Stimulated activated CD8-positive, alpha-beta memory T cell treated with anti-CD3 and anti-CD28 coated beads, Interleukin-7, amount 100 ng/mL, for 1 hour (primary cell): ENCODE results near the gene NUP58.
"Not testable (repeated sequence)": the region's sequence is repeated elsewhere in the genome, so short reads cannot be mapped to it uniquely, and the experiment has no call there.

Experiments used
- DNase-seq, 2 donors: peaks; one replicate each; pipeline ENCODE4 v3.0.0-alpha.2; 2020; ENCODE audit warnings: low read depth in 2 of 2

NUP58 gene

DNA sequence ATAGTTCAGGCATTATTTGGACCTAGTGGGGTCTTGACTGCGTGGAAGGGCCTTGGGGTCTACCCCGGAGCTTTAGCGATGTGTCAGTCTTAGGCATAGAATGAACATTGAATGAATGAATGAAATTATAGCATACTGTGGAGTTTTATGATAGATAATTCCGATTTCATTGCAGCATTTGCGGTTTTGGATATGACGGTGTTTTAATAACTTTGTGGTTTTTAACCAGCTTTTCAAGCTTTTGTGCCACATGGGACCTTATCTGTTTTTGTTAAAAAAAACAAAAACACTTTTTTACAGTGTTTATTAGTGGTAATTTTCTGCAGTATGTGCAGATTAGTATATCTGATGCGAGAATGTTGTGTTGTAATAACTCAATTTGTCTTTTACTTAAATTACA lies 696 bp downstream of the NUP58 start:
- no peak for DNase-seq

DNA sequence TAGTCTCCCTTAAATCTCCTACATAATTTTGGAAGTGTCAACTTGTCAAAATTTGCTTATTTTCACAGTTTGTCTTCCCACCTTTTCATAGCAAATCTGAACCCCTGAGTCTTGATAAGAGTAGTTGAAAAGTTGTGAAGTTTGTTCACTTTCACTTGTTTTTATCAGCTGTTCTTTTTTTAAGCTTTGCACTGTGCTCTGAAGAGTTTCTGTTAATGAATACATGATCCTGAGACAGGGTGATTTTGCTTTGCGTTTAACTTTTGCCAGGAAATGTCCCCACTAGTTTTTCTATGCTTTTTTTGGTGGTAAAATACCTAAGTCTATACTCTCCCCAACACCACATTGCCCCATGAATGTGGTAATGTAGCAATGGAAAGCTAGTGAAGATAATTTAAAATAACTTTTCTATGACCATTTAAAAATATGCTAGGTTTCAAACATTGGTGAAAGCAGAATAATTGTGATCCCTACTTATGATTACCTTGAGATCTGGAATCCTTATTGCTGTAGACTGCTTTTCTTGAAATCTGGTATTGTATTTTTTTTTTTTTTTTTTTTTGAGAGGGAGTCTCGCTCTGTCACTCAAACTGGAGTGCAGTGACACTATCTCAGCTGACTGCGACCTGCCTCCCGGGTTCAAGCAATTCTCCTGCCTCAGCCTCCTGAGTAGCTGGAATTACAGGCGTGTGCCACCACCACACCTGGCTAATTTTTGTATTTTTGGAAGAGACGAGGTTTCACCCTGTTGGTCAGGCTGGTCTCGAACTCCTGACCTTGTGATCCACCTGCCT lies 5.4 kb downstream of the NUP58 start:
- no peak for DNase-seq

DNA sequence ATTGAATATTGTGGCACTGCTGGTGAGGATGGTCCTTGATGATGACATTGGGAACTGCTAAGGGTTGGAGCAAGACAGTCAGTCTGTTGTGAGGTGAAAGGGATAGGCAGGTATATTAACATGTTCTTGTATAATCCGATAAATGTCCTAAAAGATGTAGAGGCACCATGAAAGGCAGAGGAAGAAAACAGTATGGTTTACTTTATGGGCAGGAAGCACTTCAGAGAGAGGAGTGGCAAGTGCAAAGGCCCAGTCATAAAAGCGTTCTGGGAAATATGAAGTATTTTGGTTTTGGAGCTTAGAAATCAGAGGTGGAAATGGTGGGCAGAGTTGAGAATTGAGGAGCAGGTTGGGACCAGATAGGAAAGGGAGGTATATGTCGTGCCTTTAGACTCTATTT lies 9.5 kb downstream of the NUP58 start:
- no peak for DNase-seq

DNA sequence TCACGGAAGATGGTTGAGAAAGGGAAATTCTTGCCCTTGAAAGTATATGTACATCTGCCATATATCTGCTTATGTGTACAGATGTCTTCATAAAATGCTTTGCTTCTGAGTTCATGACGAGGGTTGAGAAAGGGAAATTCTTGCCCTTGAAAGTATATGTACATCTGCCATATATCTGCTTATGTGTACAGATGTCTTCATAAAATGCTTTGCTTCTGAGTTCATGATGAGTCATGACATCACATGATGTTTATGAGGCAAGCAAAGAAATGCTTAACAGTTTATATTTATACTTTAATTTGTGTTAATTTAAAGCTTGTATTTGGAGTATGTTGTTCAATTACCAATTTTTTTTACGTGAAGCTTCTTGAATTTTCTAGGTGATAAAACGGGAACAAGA lies 17.5 kb downstream of the NUP58 start:
- not testable (repeated sequence) for DNase-seq

DNA sequence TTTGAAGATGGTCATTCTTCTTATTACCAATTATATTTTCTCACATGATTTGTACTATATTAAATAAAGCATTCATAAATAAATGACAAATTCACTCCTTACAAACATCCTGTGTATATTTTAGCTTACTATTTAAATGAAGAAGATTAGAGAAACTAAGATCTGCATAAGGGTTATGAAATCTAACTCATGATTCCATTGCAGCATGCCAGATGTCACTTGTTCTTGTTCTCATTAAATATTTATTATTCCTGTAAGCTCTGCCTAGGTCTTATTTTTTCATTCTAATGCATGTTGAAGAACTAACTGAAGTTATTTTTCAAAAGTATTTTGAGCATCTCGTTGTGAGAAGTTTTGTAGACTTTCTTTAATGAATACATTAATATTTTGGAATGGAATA lies 18.3 kb downstream of the NUP58 start:
- DNase-seq = no peak

DNA sequence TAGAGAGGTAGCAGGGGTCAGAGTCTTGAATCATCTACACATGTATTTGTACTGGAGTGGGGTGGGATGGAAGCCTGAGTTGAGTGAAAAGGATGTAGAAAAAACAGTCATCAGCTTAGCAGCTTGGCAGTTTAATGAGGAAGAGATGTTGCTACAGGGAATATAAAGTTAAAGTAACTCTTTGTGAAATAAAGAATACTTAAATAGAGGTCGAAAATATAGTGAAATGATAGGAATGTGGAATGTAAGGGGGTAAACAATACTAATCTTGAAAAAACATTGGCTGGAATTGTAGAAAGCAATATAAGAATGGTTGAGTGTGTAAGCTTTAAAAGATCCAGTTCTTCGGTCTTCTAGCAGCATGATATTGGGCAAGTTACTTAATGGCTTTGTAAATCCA lies 22.7 kb downstream of the NUP58 start:
- DNase-seq = no peak

- DNase-seq = no peak
Observed at GRCh38 chr13:25329706-25330105, 28.3 kb downstream of the NUP58 start.

DNA sequence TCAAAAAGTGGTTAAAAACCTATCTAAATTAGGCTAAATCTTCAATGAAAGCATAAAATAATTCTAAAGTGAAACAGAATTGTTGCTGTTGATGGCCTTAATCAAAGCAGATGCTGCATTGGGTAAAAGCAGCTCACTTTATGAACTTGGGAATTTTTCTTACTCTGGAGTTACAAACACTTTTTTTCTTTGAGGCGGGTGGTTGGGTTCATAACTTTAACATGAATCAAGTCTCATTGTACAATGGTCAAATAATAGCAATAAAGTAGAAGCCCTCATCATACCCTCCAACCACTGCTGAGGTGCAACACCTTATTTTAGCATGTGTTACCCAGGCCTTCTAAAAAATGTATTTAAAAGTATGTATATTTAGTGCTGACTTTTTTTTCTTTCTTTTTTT lies 29.1 kb downstream of the NUP58 start:
- DNase-seq = no peak

DNA sequence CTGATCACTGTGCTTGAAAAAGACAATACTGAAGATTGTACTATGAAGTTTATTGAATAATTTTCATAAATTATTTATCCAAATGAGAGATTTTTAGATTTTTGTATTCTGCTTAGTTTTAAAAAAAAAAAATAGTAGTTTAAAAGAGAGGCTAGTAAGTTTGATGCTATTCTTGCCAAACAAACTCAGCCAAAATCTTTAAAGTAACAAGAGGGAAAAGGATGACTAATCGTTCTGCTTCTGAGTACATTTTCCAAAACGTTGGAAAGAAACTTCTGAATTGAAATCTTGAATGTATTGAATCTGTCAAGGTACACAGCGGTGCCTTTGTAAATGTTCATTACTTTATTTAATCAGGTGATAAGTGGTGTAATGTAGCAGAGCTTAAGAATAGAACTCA lies 34.4 kb downstream of the NUP58 start:
- no peak for DNase-seq

DNA sequence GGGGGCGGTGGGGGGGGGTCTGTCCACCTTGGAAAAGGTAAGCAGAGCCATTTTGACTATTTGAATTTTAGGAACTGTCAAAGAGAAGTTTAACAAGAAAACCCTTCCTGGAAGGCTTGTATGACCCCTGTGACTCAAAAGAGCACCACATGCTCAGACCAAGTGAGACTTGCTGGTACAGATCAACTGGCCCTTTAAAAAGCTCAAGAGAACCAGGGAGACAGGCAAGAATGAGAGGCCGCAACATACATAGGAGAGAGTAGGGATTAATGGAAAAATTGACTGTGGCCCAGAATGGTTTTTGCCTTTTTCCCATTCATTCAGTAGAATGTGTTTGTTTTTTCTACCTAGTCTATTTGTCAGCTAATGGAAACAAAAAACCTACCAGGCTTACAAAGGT lies 44.2 kb downstream of the NUP58 start:
- no peak for DNase-seq

GRCh38 chr13:25347151-25347550 lies 45.7 kb downstream of the NUP58 start:
- DNase-seq = no peak

GRCh38 chr13:25351404-25351803 lies 50.0 kb downstream of the NUP58 start:
- no peak for DNase-seq

- DNase-seq = no peak
Observed at GRCh38 chr13:25352230-25352629, 50.8 kb downstream of the NUP58 start.

DNA sequence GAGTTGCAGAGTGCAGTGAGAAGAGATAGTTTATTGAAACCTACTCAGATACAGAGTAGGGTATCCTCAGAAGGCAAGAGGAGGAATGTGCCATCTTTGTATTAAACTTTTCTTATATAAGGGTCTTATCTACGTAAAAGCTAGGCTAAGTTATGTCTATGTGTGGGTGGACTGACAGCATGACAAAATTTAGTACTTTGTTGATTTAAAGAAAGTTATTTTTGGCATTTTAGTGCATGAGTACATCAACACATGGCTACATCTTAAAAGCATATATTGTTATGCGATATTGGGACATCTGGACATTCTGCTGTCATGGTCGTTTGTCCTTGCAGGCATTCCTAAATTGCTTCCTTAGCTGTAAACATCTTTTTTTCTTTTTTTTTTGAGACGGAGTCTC lies 51.4 kb downstream of the NUP58 start:
- no peak for DNase-seq

DNA sequence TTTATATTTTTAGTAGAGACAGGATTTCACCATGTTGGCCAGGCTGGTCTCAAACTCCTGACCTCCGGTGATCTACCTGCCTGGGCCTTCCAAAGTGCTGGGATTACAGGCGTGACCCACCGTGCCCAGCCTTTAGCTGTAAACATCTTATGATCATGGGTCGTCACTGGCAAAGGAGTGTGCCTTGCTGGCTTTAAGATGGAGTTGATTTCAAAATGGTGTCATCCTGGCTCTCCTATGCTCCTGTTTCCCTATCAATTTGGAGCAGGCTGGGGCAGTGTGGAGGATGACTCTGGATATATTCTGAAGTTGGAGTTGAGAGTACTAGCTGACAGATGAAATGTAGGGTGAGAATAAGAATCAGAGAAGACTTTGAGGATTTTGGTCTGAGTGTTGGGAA lies 51.9 kb downstream of the NUP58 start:
- DNase-seq = no peak

- DNase-seq = no peak
Observed at GRCh38 chr13:25354377-25354776, 53.0 kb downstream of the NUP58 start.

DNA sequence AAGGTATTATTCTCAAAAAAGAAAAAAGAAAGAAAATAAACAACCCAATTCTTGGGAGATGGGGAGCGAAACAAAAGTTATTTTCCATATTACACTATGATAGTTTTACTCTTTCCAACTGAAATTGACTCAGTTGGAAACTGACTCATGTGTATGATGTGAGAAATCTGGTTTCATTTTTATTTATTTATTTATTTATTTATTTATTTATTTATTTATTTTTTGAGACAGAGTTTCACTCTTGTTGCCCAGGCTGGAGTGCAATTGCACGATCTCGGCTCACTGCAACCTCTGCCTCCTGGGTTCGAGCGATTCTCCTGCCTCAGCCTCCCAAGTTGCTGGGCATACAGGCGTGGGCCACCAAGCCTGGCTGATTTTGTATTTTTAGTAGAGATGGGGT lies 59.0 kb downstream of the NUP58 start:
- not testable (repeated sequence) for DNase-seq

DNA sequence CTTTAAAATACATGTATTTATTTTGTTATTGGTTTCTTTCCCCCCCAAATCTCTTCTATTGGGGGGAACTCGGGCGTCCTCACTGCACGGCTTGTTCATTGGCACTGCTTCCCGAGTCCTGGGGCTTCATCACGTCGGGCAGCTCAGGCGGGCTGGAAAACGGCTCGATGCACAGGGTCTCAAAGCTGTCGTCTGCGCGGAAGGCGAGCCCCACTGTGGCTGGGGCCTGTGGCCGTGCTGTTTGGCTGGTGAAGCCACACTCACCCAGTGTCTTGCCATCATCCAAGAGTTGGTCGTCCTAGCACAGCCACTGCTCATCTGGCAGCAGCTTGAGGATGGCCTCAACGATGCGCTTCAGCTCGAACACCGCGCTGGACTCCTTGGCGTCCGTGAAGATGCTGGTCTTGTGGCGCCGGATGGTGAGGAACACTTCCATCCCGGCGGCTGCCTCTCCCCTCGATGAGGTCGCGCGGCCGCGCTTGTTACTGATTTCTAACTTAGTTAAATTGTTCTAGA lies 64.4 kb downstream of the NUP58 start:
- no peak for DNase-seq

GRCh38 chr13:25371158-25371874 lies 69.9 kb downstream of the NUP58 start:
- no peak for DNase-seq

DNA sequence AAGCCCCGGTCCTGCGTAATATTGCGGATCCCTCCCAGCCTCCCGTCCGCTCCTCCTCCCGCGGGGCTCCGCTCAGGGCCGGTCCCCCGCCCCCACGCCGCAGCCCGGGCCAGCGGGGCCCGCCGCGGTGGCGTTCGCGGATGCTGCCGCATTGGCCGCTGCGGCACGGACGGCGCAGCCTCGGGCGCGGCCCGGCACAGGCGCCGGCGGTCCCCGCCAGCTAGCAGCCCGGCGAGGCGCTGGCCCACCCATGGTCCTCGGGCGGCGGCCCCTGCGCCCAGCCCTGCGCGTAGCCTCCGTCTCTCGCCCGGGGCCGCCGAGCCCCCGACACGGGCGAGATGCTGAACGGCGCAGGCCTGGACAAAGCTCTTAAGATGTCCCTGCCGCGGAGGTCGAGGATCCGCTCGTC lies 70.5 kb downstream of the NUP58 start, which contains the start of gene ATP8A2:
TSS of gene ATP8A2 (plus strand) at position 100 of the 409 bp plus-strand sequence. CDS start at position 339, 239 bp downstream.
- no peak for DNase-seq

DNA sequence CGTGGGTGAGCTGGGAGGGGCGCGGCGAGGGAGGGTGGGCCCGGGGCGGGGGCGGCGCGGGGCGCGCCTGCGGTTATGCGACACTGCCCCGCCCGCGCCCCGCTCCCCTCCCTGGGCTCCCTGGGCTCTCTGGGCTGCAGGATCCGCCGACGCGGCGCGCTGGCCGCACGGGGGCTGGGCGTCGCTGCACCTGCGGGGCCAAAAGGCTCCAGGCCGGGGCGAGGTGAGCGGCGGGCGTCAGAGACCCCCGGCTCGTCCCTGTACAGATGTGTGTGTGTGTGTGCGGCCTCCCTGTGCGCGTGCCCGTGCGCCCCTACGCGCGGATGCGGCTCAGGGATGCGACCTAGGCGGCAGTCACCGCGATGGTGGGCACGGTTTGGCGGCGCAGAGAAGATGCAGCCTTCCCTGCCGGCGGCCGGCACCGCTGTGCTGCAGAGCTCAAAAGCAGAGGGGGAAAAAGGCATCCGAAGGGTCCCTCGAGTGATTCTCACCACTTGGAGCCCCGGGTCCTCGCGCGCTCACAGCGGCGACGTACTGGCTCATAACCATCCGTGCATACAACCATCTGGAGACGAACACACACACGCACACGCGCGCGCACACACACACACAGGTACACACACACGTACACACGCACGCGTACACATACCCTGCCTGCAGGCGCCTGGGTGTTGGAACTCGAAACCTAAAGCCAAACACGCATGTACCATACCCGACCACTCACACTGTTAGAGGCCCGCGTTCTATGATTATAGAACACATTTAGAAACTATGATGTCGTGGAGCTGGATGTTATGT lies 71.1 kb downstream of the NUP58 start:
- no peak for DNase-seq

DNA sequence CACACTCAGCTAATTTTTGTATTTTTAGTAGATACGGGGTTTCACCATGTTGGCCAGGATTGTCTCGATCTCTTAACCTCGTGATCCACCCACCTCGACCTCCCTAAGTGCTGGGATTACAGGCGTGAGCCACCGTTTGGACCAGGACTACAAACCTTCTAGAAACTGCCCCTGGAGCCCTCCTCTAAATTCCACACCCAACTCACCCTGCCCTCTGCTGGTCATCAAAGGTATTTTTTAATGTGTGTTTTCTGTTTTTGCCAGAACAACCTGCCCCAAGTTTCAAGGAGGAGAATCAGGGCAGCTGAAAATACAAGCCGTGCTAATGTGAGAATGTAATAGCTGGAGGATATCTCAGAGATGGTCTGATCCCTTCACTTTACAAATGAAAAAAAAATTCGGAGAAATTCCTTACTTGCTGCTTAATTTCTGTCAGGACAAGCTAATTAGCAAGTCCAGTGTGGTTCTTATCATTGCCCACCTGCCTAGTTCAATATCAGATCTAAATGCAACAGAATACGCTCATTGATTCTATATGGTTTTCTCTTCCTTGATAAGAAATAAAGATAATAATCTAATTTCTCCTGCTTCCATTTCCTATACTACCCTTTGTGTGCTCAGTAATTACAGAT lies 74.4 kb downstream of the NUP58 start:
- no peak for DNase-seq
